Vagina (tissue), 2 donors: ENCODE results near the gene ZBED1. TPM values are rescaled to one million over a fixed set of nuclear protein-coding genes. Genes with fewer than 3 reads are reported as not detected.
"Not testable (repeated sequence)": the region's sequence is repeated elsewhere in the genome, so short reads cannot be mapped to it uniquely, and the experiment has no call there.

Experiments used
- DNase-seq, 2 donors: peaks; one replicate each; pipeline ENCODE4 v3.0.0-alpha.2; 2017; ENCODE audit errors: extremely low spot score in 2 of 2
- H3K27ac ChIP-seq: fragments of 200-600 bp; sonication (generic); one replicate; pipeline ENCODE4 v1.5.1; 2019
- H3K27me3 ChIP-seq: fragments of 200-600 bp; sonication (generic); one replicate; pipeline ENCODE4 v1.5.1; 2019
- H3K36me3 ChIP-seq, 2 donors: fragments of 200-600 bp; sonication (generic); one replicate each; pipeline ENCODE4 v1.5.1; 2017 to 2019
- H3K4me1 ChIP-seq: fragments of 200-600 bp; sonication (generic); one replicate; pipeline ENCODE4 v1.5.1; 2019
- H3K4me3 ChIP-seq, 2 donors: fragments of 200-600 bp; sonication (generic); 1 replicate in 1 of 2; 2 replicates in 1 of 2; pipeline ENCODE4 v1.5.1; 2016 to 2019
- H3K9me3 ChIP-seq: fragments of 200-600 bp; sonication (generic); one replicate; pipeline ENCODE4 v1.5.1; 2019
- POLR2A ChIP-seq, 2 donors: fragments of 450-650 bp; IDR thresholded peaks; one replicate each; pipeline ENCODE4 v1.6.1; 2017; ENCODE audit warnings: antibody characterized with exemption in 2 of 2, mild to moderate bottlenecking in 2 of 2, moderate library complexity in 2 of 2
- POLR2AphosphoS5 ChIP-seq, 2 donors: sonication (generic); formaldehyde crosslinking; IDR thresholded peaks; one replicate each; pipeline ENCODE4 v1.9.0; 2017; ENCODE audit warnings: antibody characterized with exemption in 2 of 2, mild to moderate bottlenecking in 2 of 2, low read depth in 1 of 2; ENCODE audit not compliant: insufficient read depth in 1 of 2
- intact Hi-C: fragments of 100-400 bp; cut with DNase I; formaldehyde crosslinking; loops from one replicate; pipeline ENCODE4 v1.15.1; 2023
- total RNA-seq: library from RNA; depleted of rRNA; stranded (reverse); fragments of >200 nt; gene quantifications from one replicate; pipeline ENCODE4 v1.2.3, GENCODE V29; 2016
- TF ChIP-seq, protein P1 (sequence below), 3 experiments: fragments of 450-650 bp in 2 of 3; fragments of 200-600 bp in 1 of 3; sonication (generic) in 1 of 3; IDR thresholded peaks; one replicate each; pipeline ENCODE4 v1.5.1; 2017 to 2019; ENCODE audit warnings: antibody characterized with exemption in 3 of 3, mild to moderate bottlenecking in 2 of 3, moderate library complexity in 2 of 3

ZBED1 gene
- total RNA-seq, 1 donor from 2014 or later, result 32.7 TPM

DNA sequence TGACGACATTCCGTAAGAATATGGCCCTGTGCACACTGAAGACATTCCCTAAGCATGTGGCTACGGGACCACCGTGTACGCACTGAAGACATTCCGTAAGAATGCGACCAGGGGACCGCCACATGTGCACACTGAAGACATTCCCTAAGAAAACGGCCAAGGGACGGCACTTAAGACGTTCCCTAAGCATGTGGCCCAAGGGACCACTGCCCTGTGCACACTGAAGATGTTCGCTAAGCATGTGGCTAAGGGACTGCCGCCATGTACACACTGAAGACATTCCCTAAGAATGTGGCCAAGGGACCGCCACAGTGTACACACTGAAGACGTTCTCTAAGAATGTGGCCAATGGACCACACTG is 21.4 kb downstream of the ZBED1 start:
- DNase-seq, result no peak
- Histone ChIP-seq H3K4me1 (no peaks in the 10 kb centered on the region), H3K27ac (no peak overlapping the region)

DNA sequence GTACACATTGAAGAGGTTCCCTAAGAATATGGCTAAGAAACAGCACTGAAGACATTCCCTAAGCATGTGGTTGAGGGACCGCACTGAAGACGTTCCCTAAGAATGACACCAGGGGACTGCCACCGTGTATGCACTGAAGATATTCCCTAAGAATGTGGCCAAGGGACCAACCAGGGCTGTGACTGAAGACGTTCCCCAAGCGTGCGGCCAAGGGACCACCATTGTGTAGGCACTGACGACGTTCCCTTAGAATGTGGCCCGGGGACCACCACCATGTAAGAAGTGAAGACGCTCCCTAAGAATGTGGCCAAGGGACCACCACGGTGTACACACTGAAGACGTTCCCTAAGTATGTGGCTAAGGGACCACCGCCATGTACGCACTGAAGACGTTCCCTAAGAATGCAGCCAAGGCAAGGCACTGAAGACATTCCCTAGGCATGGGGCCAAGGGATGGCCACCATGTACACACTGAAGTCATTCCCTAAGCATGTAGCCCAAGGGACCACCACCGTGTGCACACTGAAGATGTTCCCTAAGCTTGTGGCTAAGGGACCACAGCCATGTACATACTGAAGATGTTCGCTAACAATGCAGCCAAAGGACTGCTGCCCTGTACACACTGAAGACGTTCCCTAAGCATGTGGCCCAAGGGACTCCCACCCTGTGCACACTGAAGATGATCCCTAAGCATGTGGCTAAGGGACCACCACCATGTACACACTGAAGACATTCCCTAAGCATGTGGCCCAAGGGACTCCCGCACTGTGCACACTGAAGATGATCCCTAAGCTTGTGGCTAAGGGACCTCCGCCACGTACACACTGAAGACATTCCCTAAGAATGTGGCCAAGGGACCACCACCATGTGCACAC is 22.0 kb downstream of the ZBED1 start:
- Histone ChIP-seq H3K4me3 (no peak overlapping the region), H3K9me3 (no peaks in the 10 kb centered on the region), H3K36me3 (no peaks in the 10 kb centered on the region), H3K27ac (no peak overlapping the region), H3K4me1 (no peaks in the 10 kb centered on the region), H3K27me3 (no peaks in the 10 kb centered on the region)
- intact Hi-C loops, result no loop called here
- no peak for DNase-seq
- no peak for TF ChIP-seq POLR2A (IDR thresholded peaks at IDR 0.05)
- no peak for TF ChIP-seq POLR2AphosphoS5 (IDR thresholded peaks at IDR 0.05; ENCODE audit: insufficient read depth in 1 of 2, low read depth in 1 of 2)
- TF ChIP-seq, protein P1, sequence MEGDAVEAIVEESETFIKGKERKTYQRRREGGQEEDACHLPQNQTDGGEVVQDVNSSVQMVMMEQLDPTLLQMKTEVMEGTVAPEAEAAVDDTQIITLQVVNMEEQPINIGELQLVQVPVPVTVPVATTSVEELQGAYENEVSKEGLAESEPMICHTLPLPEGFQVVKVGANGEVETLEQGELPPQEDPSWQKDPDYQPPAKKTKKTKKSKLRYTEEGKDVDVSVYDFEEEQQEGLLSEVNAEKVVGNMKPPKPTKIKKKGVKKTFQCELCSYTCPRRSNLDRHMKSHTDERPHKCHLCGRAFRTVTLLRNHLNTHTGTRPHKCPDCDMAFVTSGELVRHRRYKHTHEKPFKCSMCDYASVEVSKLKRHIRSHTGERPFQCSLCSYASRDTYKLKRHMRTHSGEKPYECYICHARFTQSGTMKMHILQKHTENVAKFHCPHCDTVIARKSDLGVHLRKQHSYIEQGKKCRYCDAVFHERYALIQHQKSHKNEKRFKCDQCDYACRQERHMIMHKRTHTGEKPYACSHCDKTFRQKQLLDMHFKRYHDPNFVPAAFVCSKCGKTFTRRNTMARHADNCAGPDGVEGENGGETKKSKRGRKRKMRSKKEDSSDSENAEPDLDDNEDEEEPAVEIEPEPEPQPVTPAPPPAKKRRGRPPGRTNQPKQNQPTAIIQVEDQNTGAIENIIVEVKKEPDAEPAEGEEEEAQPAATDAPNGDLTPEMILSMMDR (IDR thresholded peaks at IDR 0.05), result no peak

More for the DNA sequence above, 21.4 kb downstream of the ZBED1 start:
- no peaks in the 10 kb centered on the region for H3K27me3 ChIP-seq
- no peaks in the 10 kb centered on the region for H3K9me3 ChIP-seq
- TF ChIP-seq POLR2A (IDR thresholded peaks at IDR 0.05) (no peak), POLR2AphosphoS5 (IDR thresholded peaks at IDR 0.05; ENCODE audit: insufficient read depth in 1 of 2, low read depth in 1 of 2) (no peak)
- TF ChIP-seq, protein P1 (IDR thresholded peaks at IDR 0.05), result no peak
- intact Hi-C loops, result no loop called here
- H3K4me3 ChIP-seq, result no peak overlapping the region
- H3K36me3 ChIP-seq, result no peaks in the 10 kb centered on the region

DNA sequence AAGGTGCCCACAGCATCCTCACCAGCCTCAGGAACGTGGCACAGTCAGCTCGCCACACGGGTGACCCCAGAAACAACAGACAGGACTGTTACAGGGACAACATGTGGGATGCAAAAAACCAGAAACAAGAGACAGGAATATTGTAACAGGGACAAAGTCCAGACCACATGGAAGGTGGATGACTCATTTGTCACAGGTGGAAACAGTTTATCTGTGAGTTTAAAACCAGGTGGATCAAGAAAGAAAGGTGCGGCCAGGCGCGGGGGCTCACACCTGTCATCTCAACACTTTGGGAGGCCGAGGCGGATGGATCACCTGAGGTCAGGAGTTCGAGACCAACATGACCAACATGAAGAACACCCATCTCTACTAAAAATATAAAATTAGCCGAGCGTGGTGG is 23.5 kb downstream of the ZBED1 start:
- H3K36me3 ChIP-seq, intact Hi-C loops, DNase-seq: not testable (repeated sequence)

DNA sequence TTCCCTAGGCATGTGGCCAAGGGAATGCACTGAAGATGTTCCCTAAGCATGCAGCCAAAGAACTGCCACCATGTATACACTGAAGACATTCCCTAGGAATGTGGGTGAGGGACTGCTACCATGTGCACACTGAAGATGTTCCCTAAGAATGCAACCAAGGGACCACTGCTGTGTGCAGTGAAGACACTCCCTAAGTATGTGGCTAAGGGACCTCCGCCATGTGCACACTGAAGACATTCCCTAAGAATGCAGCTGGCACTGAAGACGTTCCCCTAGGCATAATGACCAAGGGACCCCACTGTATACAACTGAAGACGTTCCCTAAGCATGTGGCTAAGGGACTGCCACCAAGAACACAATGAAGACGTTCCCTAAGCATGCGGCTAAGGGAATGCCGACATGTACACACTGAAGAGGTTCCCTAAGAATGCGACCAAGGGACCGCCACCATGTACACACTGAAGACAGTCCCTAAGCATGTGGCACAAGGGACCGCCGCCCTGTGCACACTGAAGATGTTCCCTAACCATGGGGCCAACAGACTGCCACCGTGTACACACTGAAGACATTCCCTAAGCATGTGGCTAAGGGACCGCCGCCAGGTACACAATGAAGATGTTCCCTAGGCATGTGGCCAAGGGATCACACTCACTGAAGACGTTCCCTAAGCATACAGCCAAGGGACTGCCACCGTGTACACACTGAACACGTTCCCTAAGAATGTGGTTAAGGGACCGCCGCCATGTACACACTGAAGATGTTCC is 25.6 kb downstream of the ZBED1 start:
- intact Hi-C loops, result no loop called here
- no peak overlapping the region for H3K4me3 ChIP-seq
- DNase-seq, result no peak
- H3K9me3 ChIP-seq, result no peaks in the 10 kb centered on the region
- H3K4me1 ChIP-seq, result no peaks in the 10 kb centered on the region
- no peak overlapping the region for H3K27ac ChIP-seq
- no peaks in the 10 kb centered on the region for H3K27me3 ChIP-seq
- TF ChIP-seq POLR2A (IDR thresholded peaks at IDR 0.05), result no peak
- no peak for TF ChIP-seq POLR2AphosphoS5 (IDR thresholded peaks at IDR 0.05; ENCODE audit: insufficient read depth in 1 of 2, low read depth in 1 of 2)
- TF ChIP-seq, protein P1 (IDR thresholded peaks at IDR 0.05), result no peak
- no peaks in the 10 kb centered on the region for H3K36me3 ChIP-seq

More for the DNA sequence above, 23.5 kb downstream of the ZBED1 start:
- not testable (repeated sequence) for H3K4me1 ChIP-seq, H3K27ac ChIP-seq, H3K9me3 ChIP-seq, H3K4me3 ChIP-seq, H3K27me3 ChIP-seq

DNA sequence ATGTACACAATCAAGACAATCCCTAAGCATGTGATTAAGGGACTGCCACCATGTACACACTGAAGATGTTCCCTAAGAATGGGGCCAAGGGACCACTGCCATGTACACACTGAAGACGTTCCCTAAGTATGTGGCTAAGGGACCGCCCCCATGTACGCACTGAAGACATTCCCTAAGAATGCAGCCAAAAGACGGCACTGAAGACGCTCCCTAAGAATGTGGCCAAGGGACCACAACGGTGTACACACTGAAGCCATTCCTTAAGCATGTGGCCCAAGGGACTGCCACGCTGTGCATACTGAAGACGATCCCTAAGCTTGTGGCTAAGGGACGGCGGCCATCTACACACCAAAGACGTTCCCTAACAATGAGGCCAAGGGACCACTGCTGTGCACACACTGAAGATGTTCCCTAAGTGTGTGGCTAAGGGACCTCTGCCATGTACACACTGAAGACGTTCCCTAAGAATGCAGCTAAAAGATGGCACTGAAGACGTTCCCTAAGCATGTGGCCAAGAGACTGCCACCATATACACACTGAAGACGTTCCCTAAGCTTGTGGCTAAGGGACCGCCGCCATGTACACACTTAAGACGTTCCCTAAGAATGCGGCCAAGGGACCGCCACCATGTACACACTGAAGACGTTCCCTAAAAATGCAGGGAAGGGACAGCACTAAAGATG is 26.4 kb downstream of the ZBED1 start:
- Histone ChIP-seq H3K4me3 (no peak overlapping the region), H3K36me3 (no peaks in the 10 kb centered on the region), H3K4me1 (no peaks in the 10 kb centered on the region), H3K27me3 (no peaks in the 10 kb centered on the region), H3K27ac (no peak overlapping the region), H3K9me3 (no peaks in the 10 kb centered on the region)
- TF ChIP-seq, protein P1 (IDR thresholded peaks at IDR 0.05), result no peak
- TF ChIP-seq POLR2AphosphoS5 (IDR thresholded peaks at IDR 0.05; ENCODE audit: insufficient read depth in 1 of 2, low read depth in 1 of 2) (no peak), POLR2A (IDR thresholded peaks at IDR 0.05) (no peak)
- intact Hi-C loops, result no loop called here
- no peak for DNase-seq

DNA sequence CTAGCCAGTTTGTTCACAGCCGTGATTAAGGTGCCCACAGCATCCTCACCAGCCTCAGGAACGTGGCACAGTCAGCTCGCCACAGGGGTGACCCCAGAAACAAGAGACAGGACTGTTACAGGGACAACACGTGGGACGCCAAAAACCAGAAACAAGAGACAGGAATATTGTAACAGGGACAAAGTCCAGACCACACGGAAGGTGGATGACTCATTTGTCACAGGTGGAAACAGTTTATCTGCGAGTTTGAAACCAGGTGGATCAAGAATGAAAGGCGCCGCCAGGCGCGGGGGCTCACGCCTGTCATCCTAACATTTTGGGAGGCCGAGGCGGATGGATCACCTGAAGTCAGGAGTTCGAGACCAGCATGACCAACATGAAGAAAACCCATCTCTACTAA is 27.7 kb downstream of the ZBED1 start:
- DNase-seq, H3K4me3 ChIP-seq, H3K27ac ChIP-seq, H3K9me3 ChIP-seq, intact Hi-C loops, H3K4me1 ChIP-seq, H3K36me3 ChIP-seq, H3K27me3 ChIP-seq: not testable (repeated sequence)
